Stimulated activated CD8-positive, alpha-beta memory T cell treated with anti-CD3 and anti-CD28 coated beads, Interleukin-15, amount 100 ng/mL, for 24 hours (primary cell): ENCODE results near the gene OR2AJ1.

Experiments used
- DNase-seq: peaks from one replicate; pipeline ENCODE4 v3.0.0-alpha.2; 2020; ENCODE audit warnings: low read depth

Gene OR2AJ1

GRCh38 chr1:247962911-247963588 is 38.4 kb downstream of the OR2AJ1 start:
- DNase-seq, result no peak

- no peak for DNase-seq
Measured at GRCh38 chr1:247964933-247965332, 40.2 kb downstream of the OR2AJ1 start, which contains the start of gene OR2AK2. OR2AK2 (plus strand) TSS chr1:247965233; CDS start chr1:247965377, 144 bp downstream.

DNA sequence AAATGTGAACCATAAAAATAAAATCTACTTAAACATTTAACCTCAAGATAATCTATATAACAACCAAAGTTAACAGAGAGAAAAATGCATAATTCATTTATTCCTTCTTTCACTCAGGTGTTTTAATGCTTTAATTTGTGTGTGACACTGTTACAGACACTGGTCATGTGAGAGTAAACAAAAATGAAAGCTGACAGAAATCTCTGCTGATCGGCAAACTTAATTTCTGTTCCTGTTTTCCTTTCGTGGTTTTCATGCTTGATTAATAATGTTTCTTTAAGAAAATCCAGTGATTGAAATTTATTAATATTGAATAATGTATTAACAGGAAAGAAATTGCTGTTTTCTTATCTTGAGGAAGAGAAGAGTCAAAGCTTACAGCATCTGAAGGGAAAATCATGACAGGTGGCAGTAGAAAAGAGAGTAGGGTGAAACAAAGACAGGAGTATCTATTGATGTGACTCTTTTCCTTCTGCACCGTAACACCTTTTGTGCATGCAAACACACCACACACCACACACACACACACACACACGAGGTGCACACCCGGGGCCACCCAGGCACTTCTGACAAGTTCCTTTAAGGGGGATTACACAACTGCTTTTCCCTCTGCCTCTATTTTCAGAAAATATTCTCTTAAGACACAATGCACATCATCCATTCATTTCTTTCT is 42.0 kb downstream of the OR2AJ1 start:
- no peak for DNase-seq
